ENCODE data around the gene PLA2G4A. TPM values are rescaled to one million over a fixed set of nuclear protein-coding genes. Genes with fewer than 3 reads are reported as not detected.

The PLA2G4A gene
- total RNA-seq, 1 experiment from 2014 or later: 0.39 TPM

GRCh38 chr1:186983327-186983726 is 154.6 kb downstream of the PLA2G4A start:
- Histone ChIP-seq H4K20me1 (ENCODE audit: control insufficient read depth, insufficient read depth, insufficient read length) (no peaks in the 10 kb centered on the region), H2AK5ac (ENCODE audit: insufficient read length, low read length) (no peak overlapping the region), H3K9ac (ENCODE audit: extremely low read depth, insufficient read length, low read length) (no peak overlapping the region), H2BK12ac (ENCODE audit: insufficient read length, low read depth, low read length) (no peak overlapping the region), H3K4me1 (ENCODE audit: insufficient read depth, low read length) (peaks cover 2% of the 10 kb centered on the region; the same call in 1 of the 2 replicates), H3K27ac (ENCODE audit: insufficient read length, low read depth, low read length) (no peak overlapping the region), H3K4ac (ENCODE audit: low read depth, low read length) (no peak overlapping the region), H2BK15ac (ENCODE audit: low read depth, low read length) (no peak overlapping the region), H2BK120ac (ENCODE audit: low read depth, low read length, poor library complexity, severe bottlenecking) (no peak overlapping the region), H3K56ac (ENCODE audit: insufficient read length, low read depth, low read length) (no peak overlapping the region), H3K4me2 (ENCODE audit: insufficient read depth, insufficient read length, low read length) (no peak overlapping the region), H3K18ac (ENCODE audit: insufficient read length, low read depth, low read length) (no peak overlapping the region), H2BK5ac (ENCODE audit: insufficient read length, low read length) (no peak overlapping the region), H3K79me2 (ENCODE audit: insufficient read depth, low read length) (no peaks in the 10 kb centered on the region), H2AFZ (ENCODE audit: low read length) (no peak overlapping the region), H4K5ac (ENCODE audit: insufficient read length, low read depth, low read length) (no peak overlapping the region), H3K23ac (ENCODE audit: insufficient read length, low read depth, low read length) (no peak overlapping the region), H3K9me3 (ENCODE audit: control insufficient read depth, low read depth, low read length) (no peaks in the 10 kb centered on the region), H3K79me1 (ENCODE audit: insufficient read depth, low read depth, low read length, poor library complexity, severe bottlenecking) (no peaks in the 10 kb centered on the region), H3T11ph (ENCODE audit: low read length) (no peak overlapping the region), H3K27me3 (ENCODE audit: insufficient read depth, low read length) (no peaks in the 10 kb centered on the region), H3K14ac (ENCODE audit: insufficient read depth, low read length) (no peak overlapping the region), H4K91ac (ENCODE audit: insufficient read length, low read depth, low read length) (no peak overlapping the region), H4K8ac (replicated peaks; ENCODE audit: insufficient read length, low read depth, low read length) (no peak overlapping the region), H2BK20ac (ENCODE audit: low read depth, low read length, poor library complexity, severe bottlenecking) (no peak overlapping the region), H3K23me2 (ENCODE audit: insufficient read length, low read depth, low read length, poor library complexity, severe bottlenecking) (no peaks in the 10 kb centered on the region)
- Mint-ChIP-seq H3K36me3 (ENCODE audit: insufficient read depth in 1 of 3, low read depth in 3 of 3) (no peaks in the 10 kb centered on the region), H3K4me1 (peaks cover 11 to 12% of the 10 kb centered on the region in 2 experiments), H3K4me3 (no peak overlapping the region), H3K27me3 (ENCODE audit: low read depth) (no peaks in the 10 kb centered on the region), H3K9me3 (no peaks in the 10 kb centered on the region), H3K27ac (no peak overlapping the region; a peak in 1 of 7 replicates)
- no peak for TF ChIP-seq CTCF (conservative IDR thresholded peaks at IDR 0.05)
- no CpG with 5 or more reads among the region's 4 CpGs for WGBS (ENCODE audit: extremely low coverage, insufficient read length, low lambda C conversion rate)
- DNase-seq: no peak
